Lower leg skin (tissue), 3 donors: Measurements from ENCODE around the gene ANO1.

ENCODE experiments used
- POLR2A ChIP-seq, 2 donors: fragments of 450-650 bp; IDR thresholded peaks; one replicate each; pipeline ENCODE4 v1.6.1; 2016 to 2017; ENCODE audit warnings: antibody characterized with exemption in 2 of 2, mild to moderate bottlenecking in 1 of 2, moderate library complexity in 1 of 2
- TF ChIP-seq, protein P1 (sequence below), 3 donors: fragments of 450-650 bp; IDR thresholded peaks; one replicate each; pipeline ENCODE4 v1.5.1; 2016; ENCODE audit warnings: antibody characterized with exemption in 3 of 3, mild to moderate bottlenecking in 3 of 3, moderate library complexity in 2 of 3

DNA sequence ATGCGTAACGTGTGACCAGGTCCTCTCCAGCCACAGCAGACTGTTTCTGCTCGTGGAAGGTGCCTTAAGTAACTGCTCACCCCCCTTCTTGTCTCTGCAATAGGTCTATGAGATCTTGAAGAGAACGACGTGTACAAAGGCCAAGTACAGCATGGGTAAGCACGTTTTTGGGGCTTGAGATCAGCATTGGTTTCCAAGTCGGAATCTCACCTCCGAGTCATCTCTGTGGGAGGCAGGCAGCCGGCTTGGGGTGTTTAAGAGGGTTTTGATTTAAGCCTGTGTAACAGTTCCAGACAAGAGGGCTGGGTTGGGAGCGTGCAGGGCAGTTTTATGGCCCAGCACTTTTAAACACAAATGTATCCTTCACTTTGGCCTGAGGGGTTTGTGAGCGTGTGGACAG, 30.1 kb downstream of the ANO1 start:
- no peak for TF ChIP-seq POLR2A (IDR thresholded peaks at IDR 0.05)
- TF ChIP-seq, protein P1, sequence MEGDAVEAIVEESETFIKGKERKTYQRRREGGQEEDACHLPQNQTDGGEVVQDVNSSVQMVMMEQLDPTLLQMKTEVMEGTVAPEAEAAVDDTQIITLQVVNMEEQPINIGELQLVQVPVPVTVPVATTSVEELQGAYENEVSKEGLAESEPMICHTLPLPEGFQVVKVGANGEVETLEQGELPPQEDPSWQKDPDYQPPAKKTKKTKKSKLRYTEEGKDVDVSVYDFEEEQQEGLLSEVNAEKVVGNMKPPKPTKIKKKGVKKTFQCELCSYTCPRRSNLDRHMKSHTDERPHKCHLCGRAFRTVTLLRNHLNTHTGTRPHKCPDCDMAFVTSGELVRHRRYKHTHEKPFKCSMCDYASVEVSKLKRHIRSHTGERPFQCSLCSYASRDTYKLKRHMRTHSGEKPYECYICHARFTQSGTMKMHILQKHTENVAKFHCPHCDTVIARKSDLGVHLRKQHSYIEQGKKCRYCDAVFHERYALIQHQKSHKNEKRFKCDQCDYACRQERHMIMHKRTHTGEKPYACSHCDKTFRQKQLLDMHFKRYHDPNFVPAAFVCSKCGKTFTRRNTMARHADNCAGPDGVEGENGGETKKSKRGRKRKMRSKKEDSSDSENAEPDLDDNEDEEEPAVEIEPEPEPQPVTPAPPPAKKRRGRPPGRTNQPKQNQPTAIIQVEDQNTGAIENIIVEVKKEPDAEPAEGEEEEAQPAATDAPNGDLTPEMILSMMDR (IDR thresholded peaks at IDR 0.05): no peak
